ENCODE measurements around the gene SNX1.

DNA sequence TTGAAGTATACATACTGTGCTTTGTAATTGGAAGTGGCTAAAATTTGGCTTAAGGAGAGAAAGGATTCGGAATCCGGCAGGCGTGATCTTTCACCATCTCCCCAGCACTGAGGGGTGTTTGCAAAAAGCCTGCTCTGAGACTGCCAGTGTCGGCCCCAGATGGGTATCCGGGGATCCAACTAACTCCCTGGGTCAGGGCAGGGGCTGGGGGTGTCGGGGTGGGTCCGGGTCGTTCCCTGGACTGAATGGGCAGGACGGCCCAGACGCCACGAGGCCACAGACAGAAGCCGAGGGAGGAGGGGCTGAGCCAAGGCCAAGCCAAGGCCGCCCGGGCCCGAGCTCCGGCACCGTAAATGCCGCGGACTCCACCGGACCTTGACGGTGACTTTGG lies 66.7 kb downstream of the SNX1 start:
- TF ChIP-seq CTCF (IDR thresholded peaks at IDR 0.05; ENCODE audit: control extremely low read depth in 1 of 3, insufficient read depth in 1 of 3, low read depth in 1 of 3, low read length in 3 of 3) (no peak), RXRA (IDR thresholded peaks at IDR 0.05; ENCODE audit: insufficient read depth, low read depth, low read length) (no peak), SAP30 (IDR thresholded peaks at IDR 0.05; ENCODE audit: insufficient read depth, insufficient replicate concordance, low read length) (no peak), JUND (IDR thresholded peaks at IDR 0.05; ENCODE audit: low read length) (no peak), TAF1 (IDR thresholded peaks at IDR 0.05; ENCODE audit: low read depth, low read length) (no peak), SP1 (IDR thresholded peaks at IDR 0.05; ENCODE audit: low read depth, low read length) (no peak), EZH2 (IDR thresholded peaks at IDR 0.05; ENCODE audit: low read depth, low read length, severe bottlenecking) (no peak), TBP (IDR thresholded peaks at IDR 0.05; ENCODE audit: low read depth, low read length) (no peak), POLR2A (IDR thresholded peaks at IDR 0.05; ENCODE audit: control extremely low read depth in 1 of 2, low read depth in 2 of 2, low read length in 2 of 2) (no peak), YY1 (IDR thresholded peaks at IDR 0.05; ENCODE audit: low read depth, low read length) (no peak)

All from H1 (cell line).